GM12878 (cell line): Measurements from ENCODE around the gene DHX16. TPM values are rescaled to one million over a fixed set of nuclear protein-coding genes. Genes with fewer than 3 reads are reported as not detected.

Experiments
- ATAC-seq: fragments of 200-7000 bp; cut with Tn5 transposase; 3 replicates; pipeline ENCODE4 v1.9.1; 2020; ENCODE audit warnings: mild to moderate bottlenecking, moderate library complexity
- BruUV-seq: library from RNA; stranded (reverse); fragments of 400-500 nt; replicated peaks from 2 replicates; lab custom pipeline; 2021; lab: Mats Ljungman, UMichigan
- CTCF ChIA-PET: fragments of 300-600 bp; sonication (Branson Sonifier 250); formaldehyde crosslinking; extraction: SDS; loops from one replicate; lab custom pipeline; 2021; ENCODE audit warnings: inconsistent platforms; lab: Yijun Ruan, JAX
- POLR2A ChIA-PET: fragments of 350-600 bp; formaldehyde crosslinking; extraction: SDS; loops from one replicate; lab custom pipeline; 2021; ENCODE audit warnings: inconsistent platforms; lab: Charles Lee
- RAD21 ChIA-PET: fragments of 300-600 bp; sonication (Branson Sonifier 250); formaldehyde crosslinking; loops from one replicate; lab custom pipeline; 2023; ENCODE audit warnings: antibody characterized with exemption; ENCODE audit not compliant: unreplicated experiment; lab: Charles Lee
- SMC1A ChIA-PET: fragments of 300-600 bp; sonication (Branson Sonifier 250); formaldehyde crosslinking; loops from one replicate; lab custom pipeline; 2023; ENCODE audit not compliant: unreplicated experiment, uncharacterized antibody; lab: Charles Lee
- DNase-seq: peaks from one replicate; pipeline ENCODE4 v3.0.0-alpha.2; 2011; ENCODE audit warnings: low read depth, low spot score
- FAIRE-seq: peaks from 3 replicates; lab custom pipeline; 2011; peaks lifted over from hg19 to GRCh38; lab: Jason Lieb, UNC
- H2AFZ ChIP-seq: 2 replicates; pipeline ENCODE4 v1.6.0; 2011; ENCODE audit warnings: low read depth, low read length, control low read depth; ENCODE audit not compliant: control insufficient read depth
- H3K27ac ChIP-seq: 2 replicates; pipeline ENCODE4 v1.5.1; 2011; ENCODE audit warnings: control low read depth; ENCODE audit not compliant: control insufficient read depth, insufficient read depth
- H3K27me3 ChIP-seq, 2 experiments: replicated peaks in 1 of 2; 2 replicates each; pipeline versions ENCODE4 v1.6.0 to v1.6.1; 2011; ENCODE audit warnings: low read length in 1 of 2; ENCODE audit not compliant: control insufficient read depth in 2 of 2, insufficient read depth in 2 of 2
- H3K36me3 ChIP-seq, 2 experiments: 2 replicates each; pipeline ENCODE4 v1.5.1; 2011; ENCODE audit warnings: low read length in 1 of 2; ENCODE audit not compliant: control insufficient read depth in 2 of 2, insufficient read depth in 2 of 2
- H3K4me1 ChIP-seq: 2 replicates; pipeline ENCODE4 v1.6.1; 2011; ENCODE audit warnings: mild to moderate bottlenecking, low read length, moderate library complexity, mixed read lengths; ENCODE audit not compliant: control insufficient read depth, insufficient read depth
- H3K4me2 ChIP-seq: 2 replicates; pipeline ENCODE4 v1.6.0; 2011; ENCODE audit warnings: control low read depth; ENCODE audit not compliant: control insufficient read depth, insufficient read depth
- H3K4me3 ChIP-seq: fragments of 200-600 bp; sonication (generic); 2 replicates; pipeline ENCODE4 v1.5.1; 2016
- H3K79me2 ChIP-seq: 2 replicates; pipeline ENCODE4 v1.6.0; 2011; ENCODE audit warnings: low read length; ENCODE audit not compliant: control insufficient read depth, insufficient read depth
- H3K9ac ChIP-seq: 2 replicates; pipeline ENCODE4 v1.8.0; 2011; ENCODE audit warnings: low read length, control low read depth, mixed read lengths; ENCODE audit not compliant: control insufficient read depth, insufficient read depth
- H3K9me3 ChIP-seq: replicated peaks from 3 replicates; pipeline ENCODE4 v1.5.1; 2011; ENCODE audit warnings: mild to moderate bottlenecking, low read length; ENCODE audit not compliant: control insufficient read depth, insufficient read depth
- H4K20me1 ChIP-seq: 2 replicates; pipeline ENCODE4 v1.6.0; 2011; ENCODE audit not compliant: control insufficient read depth, insufficient read depth
- BHLHE40 ChIP-seq, 2 experiments: fragments of 450-650 bp in 1 of 2; IDR thresholded peaks; 2 replicates each; pipeline ENCODE4 v1.6.1; 2011 to 2017; ENCODE audit warnings: low read depth in 2 of 2, borderline replicate concordance in 1 of 2, improper control_type of control experiment in 1 of 2, low read length in 1 of 2, mild to moderate bottlenecking in 1 of 2
- CEBPB ChIP-seq, 2 experiments: fragments of 150-350 bp in 1 of 2; IDR thresholded peaks; 2 replicates each; pipeline ENCODE4 v1.6.1; 2012 to 2014; ENCODE audit warnings: low read depth in 2 of 2, low read length in 2 of 2, borderline replicate concordance in 1 of 2, inconsistent platforms in 1 of 2
- ESRRA ChIP-seq: IDR thresholded peaks from 2 replicates; pipeline ENCODE4 v1.6.1; 2012; ENCODE audit warnings: mild to moderate bottlenecking, low read length, improper control_type of control experiment
- HCFC1 ChIP-seq: fragments of 150-350 bp; IDR thresholded peaks from 2 replicates; pipeline ENCODE4 v1.6.1; 2014; ENCODE audit warnings: low read length
- IKZF1 ChIP-seq: fragments of 450-650 bp; conservative IDR thresholded peaks from 2 replicates; pipeline ENCODE4 v1.6.1; 2017; ENCODE audit warnings: antibody characterized with exemption, mild to moderate bottlenecking
- POU2F2 ChIP-seq: IDR thresholded peaks from 3 replicates; pipeline ENCODE4 v1.6.1; 2011; ENCODE audit warnings: low read depth, mild to moderate bottlenecking, low read length, borderline replicate concordance
- RB1 ChIP-seq: fragments of 450-650 bp; formaldehyde crosslinking; IDR thresholded peaks from 2 replicates; pipeline ENCODE4 v1.6.1; 2017; ENCODE audit warnings: mild to moderate bottlenecking, borderline replicate concordance
- RELA ChIP-seq: fragments of 450-650 bp; IDR thresholded peaks from 2 replicates; pipeline ENCODE4 v1.8.0; 2014; ENCODE audit warnings: borderline replicate concordance; ENCODE audit not compliant: partially characterized antibody
- REST ChIP-seq: IDR thresholded peaks from 2 replicates; pipeline ENCODE4 v1.6.1; 2012; ENCODE audit warnings: mild to moderate bottlenecking, low read depth, low read length
- SREBF2 ChIP-seq: IDR thresholded peaks from 2 replicates; pipeline ENCODE4 v1.6.1; 2012; ENCODE audit warnings: mild to moderate bottlenecking, low read length
- SRF ChIP-seq, 2 experiments: IDR thresholded peaks; 2 replicates each; pipeline ENCODE4 v1.6.1; 2011; ENCODE audit warnings: low read depth in 2 of 2, low read length in 2 of 2, mild to moderate bottlenecking in 1 of 2, moderate library complexity in 1 of 2
- TAF1 ChIP-seq: IDR thresholded peaks from 2 replicates; pipeline ENCODE4 v1.6.1; 2011; ENCODE audit warnings: mild to moderate bottlenecking, low read depth, low read length, borderline replicate concordance
- YBX1 ChIP-seq: fragments of 450-650 bp; IDR thresholded peaks from 2 replicates; pipeline ENCODE4 v1.6.1; 2016; ENCODE audit warnings: antibody characterized with exemption
- WGBS: methylation state at CpG from one replicate; pipeline ENCODE4 v1.1.6; 2016; ENCODE audit warnings: low lambda C conversion rate; ENCODE audit not compliant: insufficient replicate concordance, insufficient coverage; ENCODE audit errors: missing lambda C conversion rate; 5-methylcytosine and 5-hydroxymethylcytosine counted together
- in situ Hi-C: fragments of 300-500 bp; cut with MboI; formaldehyde crosslinking; loops from 9 replicates; pipeline ENCODE4 v1.14.3; 2018; ENCODE audit warnings: mixed read lengths
- intact Hi-C: fragments of 100-400 bp; cut with micrococcal nuclease; formaldehyde crosslinking; loops from one replicate; pipeline ENCODE4 v1.14.2; 2022; ENCODE audit not compliant: unreplicated experiment
- polyA plus RNA-seq, 11 experiments: library from polyadenylated mRNA; depleted of rRNA in 4 of 11; unstranded in 6 of 11; stranded (reverse) in 5 of 11; fragments of >200 nt; fragmentation: Nextera tagmentation in 4 of 11; fragmentation: Illumina TruSeq in 1 of 11; extraction: Ambion mirVana in 4 of 11; extraction: Trizol in 1 of 11; gene quantifications; 1 replicate in 1 of 11; 2 replicates in 10 of 11; pipeline versions ENCODE4 v1.2.1 to v1.2.3, GENCODE V29; 2011 to 2016; ENCODE audit warnings: inconsistent platforms in 2 of 11, missing spikeins in 2 of 11, low read depth in 1 of 11
- total RNA-seq, 4 experiments: library from RNA; depleted of rRNA in 3 of 4; stranded (reverse); fragments of >200 nt in 3 of 4; fragmentation: Illumina TruSeq in 1 of 4; extraction: Trizol in 1 of 4; gene quantifications; 2 replicates each; pipeline versions ENCODE4 v1.2.1 to v1.2.3, GENCODE V29; 2013 to 2021
- TF ChIP-seq, protein P1 (sequence below): fragments of 450-650 bp; conservative IDR thresholded peaks from 2 replicates; pipeline ENCODE4 v1.6.1; 2017; ENCODE audit warnings: mild to moderate bottlenecking, moderate library complexity
- TF ChIP-seq, protein P2 (sequence below): IDR thresholded peaks from 2 replicates; pipeline ENCODE4 v1.6.1; 2012; ENCODE audit warnings: low read depth, low read length, improper control_type of control experiment

The DHX16 gene
- total and polyA plus RNA-seq, 10 of the 15 experiments (the other 5 are each of a cell fraction or from before 2014, with no cell fraction given): 10.1 to 41.4 (median 38.3) TPM

DNA sequence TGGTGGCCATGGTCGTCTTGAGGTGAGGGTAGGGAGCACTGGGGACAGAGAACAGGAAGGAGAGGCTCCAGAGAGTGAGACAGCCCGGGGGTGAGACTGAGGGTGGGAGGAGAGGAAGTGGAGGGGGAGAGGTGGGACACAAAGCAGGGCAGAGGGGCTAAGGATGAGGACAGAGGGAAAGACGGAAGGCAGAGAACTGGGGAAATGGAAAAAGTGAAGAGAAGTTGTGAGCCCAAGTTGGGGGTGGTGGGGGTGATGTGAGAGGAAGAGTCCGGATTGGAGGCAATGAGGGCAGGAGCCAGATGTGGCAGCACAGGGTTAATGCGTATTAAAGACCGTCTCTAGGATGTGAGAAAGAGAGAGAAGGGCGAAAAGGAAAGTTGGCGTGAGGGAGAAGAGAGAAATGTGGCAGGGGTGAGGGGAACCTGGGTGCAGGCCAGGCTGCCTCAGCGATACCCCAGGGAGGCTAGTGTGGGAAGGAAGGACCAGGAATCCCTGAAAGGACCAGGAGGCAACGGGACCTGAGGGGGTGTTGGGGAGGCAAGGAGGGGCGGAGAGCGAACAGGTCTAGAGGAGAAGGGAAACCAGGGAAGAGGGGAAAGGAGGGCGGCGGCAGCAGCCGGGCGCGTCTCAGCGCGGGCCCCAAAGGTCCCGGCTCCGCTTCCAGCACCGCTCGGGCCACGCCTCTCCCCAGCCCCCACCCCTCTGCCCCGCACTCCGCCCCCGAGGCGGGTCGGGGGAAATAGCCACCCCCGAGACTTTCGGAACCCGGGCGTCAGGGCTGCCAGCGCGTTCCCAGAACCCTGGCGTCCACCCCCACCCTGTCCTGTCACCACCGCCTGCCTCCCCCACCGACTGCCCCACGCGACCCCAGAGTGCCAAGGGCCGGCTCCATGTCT, 13.5 kb upstream of the DHX16 start, which contains the start of gene PPP1R18:
Gene PPP1R18 (minus strand): TSS at position 637 of the 899 bp plus-strand sequence. CDS start 627 bp downstream, at position 10.
- under 1% methylated on average over 26 of the region's 41 CpGs for WGBS
- DNase-seq (no peak), FAIRE-seq (no peak), ATAC-seq (peak; percentile 57)
- Histone ChIP-seq H3K36me3 (no peaks in the 10 kb centered on the region; a peak in 1 of 4 replicates), H3K9ac (peak within 1 kb of the TSS; percentile 94), H3K79me2 (peaks cover 94% of the 10 kb centered on the region), H3K27ac (peak within 1 kb of the TSS; percentile 96), H4K20me1 (no peaks in the 10 kb centered on the region), H3K4me1 (peaks cover 15% of the 10 kb centered on the region), H3K27me3 (no peaks in the 10 kb centered on the region), H3K9me3 (no peaks in the 10 kb centered on the region), H2AFZ (peak within 1 kb of the TSS; percentile 38), H3K4me3 (peak within 1 kb of the TSS; percentile 100), H3K4me2 (peak within 1 kb of the TSS; percentile 70)
- ChIA-PET RAD21 (interaction anchor here (8.0 to 14.2 kb wide), 2 partner anchors 34 to 47 kb away, joined by 209 to 232 read pairs; partner anchors contain the start of genes MDC1 and TUBB), CTCF (interaction anchor here (0.7 to 9.5 kb wide), 3 partner anchors 14 to 197 kb away, joined by 3 to 487 read pairs (median 5); partner anchors contain the start of genes DHX16, MDC1 and TUBB), SMC1A (interaction anchor here (11.3 kb wide), 1 partner anchor 38 kb away, joined by 265 read pairs; the partner anchor contains the start of genes MDC1 and TUBB), POLR2A (interaction anchor here (9.5 kb wide), 1 partner anchor 34 kb away, joined by 200 read pairs; the partner anchor contains the start of genes MDC1 and TUBB)
- in situ Hi-C loops (no loop called here), intact Hi-C loops (loop anchor here (2.0 kb wide), 1 partner anchor 73 kb away; no protein-coding TSS in a partner anchor)
- BruUV-seq: no TSS peak
- TF ChIP-seq ESRRA (no peak), BHLHE40 (IDR thresholded peaks at IDR 0.05; ENCODE audit: borderline replicate concordance in 1 of 2, low read depth in 2 of 2, low read length in 1 of 2) (peak in 1 of 2 experiments; percentile 7; a peak in 1 of 4 replicates), IKZF1 (no peak; the same call in 1 of the 2 replicates), TAF1 (no peak), SREBF2 (no peak), CEBPB (IDR thresholded peaks at IDR 0.05; ENCODE audit: borderline replicate concordance in 1 of 2, low read depth in 2 of 2, low read length in 2 of 2) (no peak), RB1 (no peak), HCFC1 (no peak), SRF (IDR thresholded peaks at IDR 0.05; ENCODE audit: low read depth in 2 of 2, low read length in 2 of 2) (no peak), POU2F2 (no peak; the same call in 2 of the 3 replicates), YBX1 (no peak), REST (no peak), RELA (no peak)
- TF ChIP-seq, protein P1, sequence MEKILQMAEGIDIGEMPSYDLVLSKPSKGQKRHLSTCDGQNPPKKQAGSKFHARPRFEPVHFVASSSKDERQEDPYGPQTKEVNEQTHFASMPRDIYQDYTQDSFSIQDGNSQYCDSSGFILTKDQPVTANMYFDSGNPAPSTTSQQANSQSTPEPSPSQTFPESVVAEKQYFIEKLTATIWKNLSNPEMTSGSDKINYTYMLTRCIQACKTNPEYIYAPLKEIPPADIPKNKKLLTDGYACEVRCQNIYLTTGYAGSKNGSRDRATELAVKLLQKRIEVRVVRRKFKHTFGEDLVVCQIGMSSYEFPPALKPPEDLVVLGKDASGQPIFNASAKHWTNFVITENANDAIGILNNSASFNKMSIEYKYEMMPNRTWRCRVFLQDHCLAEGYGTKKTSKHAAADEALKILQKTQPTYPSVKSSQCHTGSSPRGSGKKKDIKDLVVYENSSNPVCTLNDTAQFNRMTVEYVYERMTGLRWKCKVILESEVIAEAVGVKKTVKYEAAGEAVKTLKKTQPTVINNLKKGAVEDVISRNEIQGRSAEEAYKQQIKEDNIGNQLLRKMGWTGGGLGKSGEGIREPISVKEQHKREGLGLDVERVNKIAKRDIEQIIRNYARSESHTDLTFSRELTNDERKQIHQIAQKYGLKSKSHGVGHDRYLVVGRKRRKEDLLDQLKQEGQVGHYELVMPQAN: peak; percentile 17; the same call in 1 of the 2 replicates
- TF ChIP-seq, protein P2, sequence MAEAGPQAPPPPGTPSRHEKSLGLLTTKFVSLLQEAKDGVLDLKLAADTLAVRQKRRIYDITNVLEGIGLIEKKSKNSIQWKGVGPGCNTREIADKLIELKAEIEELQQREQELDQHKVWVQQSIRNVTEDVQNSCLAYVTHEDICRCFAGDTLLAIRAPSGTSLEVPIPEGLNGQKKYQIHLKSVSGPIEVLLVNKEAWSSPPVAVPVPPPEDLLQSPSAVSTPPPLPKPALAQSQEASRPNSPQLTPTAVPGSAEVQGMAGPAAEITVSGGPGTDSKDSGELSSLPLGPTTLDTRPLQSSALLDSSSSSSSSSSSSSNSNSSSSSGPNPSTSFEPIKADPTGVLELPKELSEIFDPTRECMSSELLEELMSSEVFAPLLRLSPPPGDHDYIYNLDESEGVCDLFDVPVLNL: no peak
